Mesenteric fat pad (tissue), 1 donor: ENCODE measurements around the gene OR10H1. TPM values are rescaled to one million over a fixed set of nuclear protein-coding genes. Genes with fewer than 3 reads are reported as not detected.
"Not testable (repeated sequence)": the region's sequence is repeated elsewhere in the genome, so short reads cannot be mapped to it uniquely, and the experiment has no call there.

Experiments
- DNase-seq: peaks from one replicate; pipeline ENCODE4 v3.0.0-alpha.2; 2020; ENCODE audit warnings: low spot score
- long read RNA-seq: library from polyadenylated mRNA; unstranded; transcript quantifications from one replicate; pipeline ENCODE4 v2.0.0, GENCODE V29; 2020
- total RNA-seq: library from RNA; stranded (reverse); fragmentation: NEBNext Ultra II Directional; extraction: Animal tissue kit (Norgen Biotek cat#: 25700); gene quantifications from one replicate; pipeline ENCODE4 v1.2.1, GENCODE V29; 2021
- donor health status: DM: yes; HTN: yes; CAD: no.

Gene OR10H1, protein sequence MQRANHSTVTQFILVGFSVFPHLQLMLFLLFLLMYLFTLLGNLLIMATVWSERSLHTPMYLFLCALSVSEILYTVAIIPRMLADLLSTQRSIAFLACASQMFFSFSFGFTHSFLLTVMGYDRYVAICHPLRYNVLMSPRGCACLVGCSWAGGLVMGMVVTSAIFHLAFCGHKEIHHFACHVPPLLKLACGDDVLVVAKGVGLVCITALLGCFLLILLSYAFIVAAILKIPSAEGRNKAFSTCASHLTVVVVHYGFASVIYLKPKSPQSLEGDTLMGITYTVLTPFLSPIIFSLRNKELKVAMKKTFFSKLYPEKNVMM
- total RNA-seq, result not detected
- long read RNA-seq, result 0 reads

DNA sequence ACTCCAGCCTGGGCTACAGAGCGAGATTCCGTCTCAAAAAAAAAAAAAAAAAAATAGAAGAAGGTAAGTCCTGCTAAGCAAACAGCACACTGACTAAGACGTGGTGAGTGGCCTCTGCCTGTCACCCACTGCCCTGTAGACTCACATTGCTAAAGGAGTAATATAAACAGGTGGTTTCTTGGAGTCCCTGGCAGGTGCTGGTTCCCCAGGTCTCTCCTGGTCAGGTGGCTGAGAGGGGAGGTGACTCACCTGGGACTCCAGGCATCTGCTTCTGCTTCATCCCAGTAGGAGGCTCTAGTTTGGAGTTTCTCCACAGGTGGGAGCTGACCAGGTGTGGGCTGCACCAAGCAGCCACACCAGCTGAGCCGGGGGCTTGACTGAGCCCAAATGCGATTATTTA lies at the start of gene OR10H1:
TSS of gene OR10H1 (minus strand) at position 359 of the 400 bp plus-strand sequence. CDS start 7,627 bp downstream, outside the sequence.
- DNase-seq, result no peak

DNA sequence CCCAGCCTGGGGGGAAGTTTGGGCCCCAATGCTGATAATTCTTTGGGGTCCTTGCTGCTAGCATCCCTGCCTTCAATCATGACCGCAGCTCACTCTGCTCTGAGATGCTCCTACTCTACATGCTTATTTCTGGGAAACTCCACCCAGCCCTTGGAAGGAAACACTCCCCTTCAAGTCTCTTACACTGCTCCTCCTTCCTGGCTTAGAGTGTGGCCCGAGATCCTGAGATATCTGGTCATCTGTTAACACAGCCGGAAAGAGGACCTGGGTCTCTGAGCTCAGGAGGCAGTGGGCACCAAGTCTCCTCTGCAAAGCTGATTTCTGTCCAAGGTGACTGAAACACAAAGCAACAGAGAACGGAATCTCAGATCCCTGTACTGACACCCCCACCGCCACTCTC lies 49.4 kb upstream of the OR10H1 start:
- DNase-seq, result no peak

DNA sequence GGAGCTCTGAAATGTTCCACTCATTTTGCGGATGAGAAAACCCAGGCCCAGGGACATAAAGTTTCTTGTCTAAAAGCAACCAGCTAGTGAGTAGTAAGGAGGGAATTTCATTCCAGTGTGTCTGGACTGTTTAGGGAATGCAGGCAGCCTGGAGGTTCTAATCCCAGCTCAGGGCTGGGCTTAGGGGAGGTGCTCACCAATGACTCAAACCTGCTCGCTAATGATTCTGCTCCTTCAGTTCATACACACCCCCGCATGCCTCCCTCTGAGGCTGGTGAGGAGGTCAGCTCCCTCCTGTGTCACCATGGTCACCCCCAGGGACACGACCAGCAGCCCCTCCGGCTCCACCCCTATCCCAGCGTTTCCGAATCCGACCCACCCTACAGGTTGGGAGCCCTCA lies 47.8 kb upstream of the OR10H1 start:
- no peak for DNase-seq

DNA sequence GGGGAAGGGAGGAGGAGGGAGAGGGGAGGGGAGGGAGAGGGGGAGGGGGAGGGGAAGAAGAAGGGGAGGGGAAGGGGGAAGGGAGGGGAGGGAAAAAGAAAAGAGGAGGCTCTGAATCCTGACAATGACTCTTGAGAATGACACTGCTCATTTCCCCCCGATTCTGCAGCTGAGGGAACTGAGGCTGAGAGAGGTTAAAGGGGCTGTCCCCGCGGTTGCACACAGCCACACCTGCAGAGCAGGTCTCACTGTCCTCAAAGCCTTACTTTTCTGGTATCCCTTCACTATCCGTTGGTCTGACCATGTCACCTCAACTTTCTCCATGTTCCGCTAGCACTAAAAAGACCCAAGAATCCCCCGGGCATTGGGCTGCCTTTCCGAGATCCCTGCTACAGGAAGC lies 47.0 kb upstream of the OR10H1 start:
- DNase-seq, result no peak

DNA sequence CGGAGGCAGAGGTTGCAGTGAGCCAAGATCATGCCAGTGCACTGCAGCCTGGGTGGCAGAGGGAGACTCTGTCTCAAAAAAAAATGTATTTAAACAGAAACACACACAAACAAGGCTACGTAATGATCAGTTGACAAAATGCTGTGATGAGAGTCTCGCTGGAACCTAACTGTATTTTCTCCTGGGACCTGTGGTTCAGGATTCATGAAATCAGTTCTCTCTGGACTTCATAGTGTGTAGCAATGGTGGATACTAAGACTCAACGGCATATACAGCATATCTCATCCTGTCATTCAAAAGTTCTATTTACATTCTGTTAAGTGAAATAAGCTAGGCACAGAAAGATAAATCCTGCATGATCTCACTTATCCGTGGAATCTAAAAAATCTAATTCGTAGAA lies 45.1 kb upstream of the OR10H1 start:
- DNase-seq, result no peak

DNA sequence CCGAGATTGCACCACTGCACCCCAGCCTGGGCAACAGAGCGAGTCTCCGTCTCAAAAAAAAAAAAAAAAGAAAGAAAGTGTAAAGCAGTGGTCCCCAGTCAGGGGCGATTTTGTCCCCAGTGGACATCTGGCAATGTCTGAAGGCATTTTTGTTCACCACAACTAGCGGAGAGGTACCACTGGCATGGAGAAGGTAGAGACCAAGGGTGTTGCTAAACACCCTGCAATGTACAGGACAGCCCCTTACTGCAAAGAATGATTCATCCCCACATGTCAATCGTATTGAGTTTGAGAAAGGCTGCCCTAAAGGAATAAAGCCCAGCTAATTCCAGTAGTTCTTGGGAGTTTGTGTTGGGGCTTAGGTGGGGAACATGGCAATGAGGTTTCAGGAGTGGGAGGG lies 43.7 kb upstream of the OR10H1 start:
- DNase-seq, result no peak

DNA sequence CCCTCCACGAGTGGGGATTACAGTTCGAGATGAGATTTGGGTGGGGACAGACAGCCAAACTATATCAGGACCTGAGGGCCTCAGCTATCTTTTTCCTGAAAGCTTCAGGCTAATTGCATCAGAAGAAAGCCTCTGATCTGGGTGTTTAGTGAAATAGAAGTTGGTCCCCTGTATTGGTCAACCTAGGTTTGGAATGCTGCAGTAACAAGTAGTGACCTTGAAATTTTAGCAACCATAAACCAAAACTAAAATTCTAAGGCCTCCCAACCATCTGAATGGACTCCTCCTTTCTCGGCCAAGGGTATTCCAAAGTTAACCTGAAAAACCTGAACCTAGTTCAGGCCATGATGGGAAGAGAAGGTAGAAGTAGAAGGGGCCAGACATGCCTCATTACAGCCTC lies 34.9 kb upstream of the OR10H1 start:
- DNase-seq, result no peak

DNA sequence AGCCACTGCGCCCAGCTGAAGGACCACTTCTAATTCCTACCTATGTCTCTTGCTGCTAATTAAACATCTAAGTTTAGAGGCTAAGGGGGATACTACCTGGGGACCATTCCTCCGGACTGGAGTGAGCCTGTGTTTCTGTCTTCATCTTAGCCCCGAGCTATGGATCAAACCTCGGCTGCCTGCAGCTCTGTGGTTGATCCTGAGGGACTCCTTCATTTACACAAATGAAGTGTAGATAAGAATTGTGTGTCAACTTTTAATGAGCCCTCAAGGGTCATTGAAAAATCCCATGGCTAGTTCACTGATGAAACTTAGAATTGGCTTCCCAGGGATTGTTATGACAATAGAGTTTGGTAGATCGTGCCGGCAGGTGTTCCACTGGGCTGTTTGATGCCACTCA lies 31.5 kb upstream of the OR10H1 start:
- no peak for DNase-seq

DNA sequence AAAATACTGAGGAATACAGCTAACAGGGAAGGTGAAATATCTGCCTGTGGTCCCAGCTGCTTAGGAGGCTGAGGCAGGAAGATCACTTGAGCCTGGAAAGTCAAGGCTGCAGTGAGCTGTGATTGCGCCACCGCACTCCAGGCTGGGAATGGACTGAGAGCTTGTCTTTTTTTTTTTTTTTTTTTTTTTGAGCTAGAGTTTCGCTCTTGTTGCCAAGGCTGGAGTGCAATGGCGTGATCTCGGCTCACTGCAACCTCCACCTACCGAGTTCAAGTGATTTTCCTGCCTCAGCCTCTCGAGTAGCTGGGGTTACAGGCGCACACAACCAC lies 28.4 kb upstream of the OR10H1 start:
- not testable (repeated sequence) for DNase-seq

DNA sequence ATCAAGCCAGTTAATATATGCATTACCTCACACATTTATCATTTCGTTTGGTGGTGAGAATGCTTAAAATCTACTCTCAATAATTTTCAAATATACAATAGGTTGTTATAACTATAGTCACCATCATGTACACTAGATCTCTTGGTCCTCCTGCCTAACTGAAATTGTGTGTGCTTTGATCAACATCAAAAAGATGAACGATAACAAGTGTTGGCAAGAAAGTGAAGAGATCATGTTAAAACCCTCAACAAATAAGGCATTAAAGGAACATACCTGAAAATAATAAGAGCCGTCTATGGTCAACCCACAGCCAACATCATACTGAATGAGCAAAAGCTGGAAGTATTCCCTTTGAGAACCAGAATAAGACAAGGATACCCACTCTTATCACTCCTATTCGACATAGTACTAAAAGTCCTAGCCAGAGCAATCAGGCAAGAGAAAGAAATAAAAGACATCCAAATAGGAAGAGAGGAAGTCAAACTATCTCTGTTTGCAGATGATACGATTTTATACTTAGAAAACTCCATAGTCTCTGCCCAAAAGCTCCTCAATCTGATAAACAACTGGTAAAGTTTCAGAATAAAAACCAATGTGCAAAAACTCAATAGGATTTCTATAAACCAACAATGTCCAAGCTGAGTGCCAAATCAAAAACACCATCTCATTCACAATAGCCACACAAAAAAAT lies 27.9 kb upstream of the OR10H1 start:
- no peak for DNase-seq

DNA sequence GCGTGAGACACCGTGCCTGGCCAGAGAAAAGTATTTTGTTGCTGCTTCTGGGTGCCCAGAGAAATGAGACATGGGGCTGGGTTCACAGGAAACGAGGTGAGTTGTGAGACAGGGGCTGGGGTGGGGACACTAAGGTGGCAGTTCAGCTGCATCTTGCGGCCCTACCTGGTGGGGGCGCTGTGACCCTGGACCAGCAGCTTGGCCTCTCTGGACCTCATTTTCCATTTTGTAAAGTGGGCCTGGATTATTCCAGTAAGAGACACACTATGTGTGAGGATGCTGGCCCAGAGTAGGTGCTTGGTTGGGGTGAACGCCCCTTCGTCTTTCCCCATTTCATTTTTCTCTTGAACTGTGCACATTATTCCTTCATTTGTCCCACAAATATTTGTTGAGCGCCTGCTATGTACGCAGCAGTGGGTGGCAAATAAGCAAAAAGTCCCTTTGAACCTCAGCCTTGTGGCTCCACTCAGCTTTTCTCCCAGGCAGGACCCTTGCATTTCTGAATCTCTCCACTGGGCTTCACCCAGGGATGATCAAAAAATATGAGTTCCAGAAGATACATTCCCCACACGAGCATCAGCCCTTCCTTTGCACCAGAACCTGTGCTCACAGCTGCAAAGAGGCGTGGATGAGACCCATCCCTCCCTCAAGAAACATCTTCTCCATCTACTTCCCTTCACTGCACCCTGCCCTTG lies 26.6 kb upstream of the OR10H1 start:
- DNase-seq, result peak; percentile 24

DNA sequence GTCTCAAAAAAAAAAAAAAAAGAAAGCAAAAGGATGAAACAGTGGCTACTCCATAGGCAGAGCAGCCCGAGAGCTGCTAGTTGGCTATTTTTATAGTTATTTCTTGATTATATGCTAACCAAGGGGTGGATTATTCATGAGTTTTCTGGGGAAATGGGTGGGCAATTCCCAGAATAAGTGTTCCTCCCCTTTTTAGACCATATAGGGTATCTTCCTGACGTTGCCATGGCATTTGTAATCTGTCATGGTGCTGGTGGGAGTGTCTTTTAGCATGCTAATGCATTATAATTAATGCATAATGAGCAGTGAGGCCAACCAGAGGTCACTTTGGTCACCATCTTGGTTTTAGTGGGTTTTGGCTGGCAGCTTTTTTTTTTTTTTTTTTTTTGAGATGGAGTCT lies 25.4 kb upstream of the OR10H1 start:
- no peak for DNase-seq

DNA sequence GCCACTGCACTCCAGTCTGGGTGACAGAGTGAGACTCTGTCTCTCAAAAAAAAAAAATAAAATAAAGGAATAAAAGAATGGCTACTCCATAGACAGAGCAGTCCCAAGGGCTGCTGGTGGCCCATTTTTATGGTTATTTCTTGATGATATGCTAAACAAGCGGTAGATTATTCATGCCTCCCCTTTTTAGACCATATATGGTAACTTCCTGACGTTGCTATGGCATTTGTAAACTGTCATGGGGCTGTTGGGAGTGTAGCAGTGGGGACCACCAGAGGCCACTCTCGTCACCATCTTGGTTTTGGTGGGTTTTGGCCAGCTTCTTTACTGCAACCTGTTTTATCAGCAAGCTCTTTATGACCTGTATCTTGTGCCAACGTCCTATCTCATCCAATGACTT lies 24.4 kb upstream of the OR10H1 start:
- DNase-seq, result not testable (repeated sequence)

DNA sequence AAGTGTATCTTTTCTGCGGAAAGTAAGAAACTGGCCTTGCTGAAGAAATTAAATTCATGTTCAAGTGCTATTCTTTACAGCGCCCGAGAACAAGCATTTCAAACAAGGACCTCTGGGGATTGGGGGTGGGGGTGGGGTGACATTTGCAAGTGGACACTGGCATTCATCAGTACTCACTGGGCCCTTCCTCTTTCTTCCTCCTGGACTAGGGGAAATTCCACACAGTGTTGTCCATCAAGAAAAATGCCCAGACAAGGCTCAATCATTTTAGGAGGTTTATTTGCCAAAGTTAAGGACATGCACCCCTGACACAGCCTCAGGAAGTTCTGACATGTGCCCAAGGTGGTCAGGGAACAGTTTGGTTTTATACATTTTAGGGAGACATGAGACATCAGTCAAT lies 22.9 kb upstream of the OR10H1 start:
- DNase-seq, result no peak

DNA sequence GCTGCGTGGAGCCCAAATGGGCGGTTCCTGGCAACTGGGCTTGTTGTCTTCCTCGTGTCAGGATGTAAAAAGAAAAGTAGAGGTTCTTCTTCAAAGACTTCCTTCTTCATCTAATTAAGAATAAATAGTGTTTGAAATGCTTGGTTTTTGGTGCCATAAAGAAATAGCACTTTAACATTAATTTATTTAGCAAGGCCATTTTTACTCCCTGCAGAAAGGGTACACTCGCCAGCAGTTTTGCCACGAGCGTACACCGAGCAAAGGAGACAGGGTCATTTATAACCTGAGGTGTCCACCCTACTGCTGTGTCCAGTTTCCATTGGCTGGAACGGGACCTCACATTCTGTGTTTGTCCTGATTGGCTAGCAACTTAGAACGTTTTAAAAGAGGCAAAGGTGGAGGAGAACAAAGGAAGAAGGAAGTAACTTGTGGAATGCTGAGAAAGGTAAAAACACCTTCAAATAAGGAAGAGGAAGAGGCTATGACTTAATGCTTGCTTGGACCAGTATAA lies 21.8 kb upstream of the OR10H1 start:
- DNase-seq, result no peak

DNA sequence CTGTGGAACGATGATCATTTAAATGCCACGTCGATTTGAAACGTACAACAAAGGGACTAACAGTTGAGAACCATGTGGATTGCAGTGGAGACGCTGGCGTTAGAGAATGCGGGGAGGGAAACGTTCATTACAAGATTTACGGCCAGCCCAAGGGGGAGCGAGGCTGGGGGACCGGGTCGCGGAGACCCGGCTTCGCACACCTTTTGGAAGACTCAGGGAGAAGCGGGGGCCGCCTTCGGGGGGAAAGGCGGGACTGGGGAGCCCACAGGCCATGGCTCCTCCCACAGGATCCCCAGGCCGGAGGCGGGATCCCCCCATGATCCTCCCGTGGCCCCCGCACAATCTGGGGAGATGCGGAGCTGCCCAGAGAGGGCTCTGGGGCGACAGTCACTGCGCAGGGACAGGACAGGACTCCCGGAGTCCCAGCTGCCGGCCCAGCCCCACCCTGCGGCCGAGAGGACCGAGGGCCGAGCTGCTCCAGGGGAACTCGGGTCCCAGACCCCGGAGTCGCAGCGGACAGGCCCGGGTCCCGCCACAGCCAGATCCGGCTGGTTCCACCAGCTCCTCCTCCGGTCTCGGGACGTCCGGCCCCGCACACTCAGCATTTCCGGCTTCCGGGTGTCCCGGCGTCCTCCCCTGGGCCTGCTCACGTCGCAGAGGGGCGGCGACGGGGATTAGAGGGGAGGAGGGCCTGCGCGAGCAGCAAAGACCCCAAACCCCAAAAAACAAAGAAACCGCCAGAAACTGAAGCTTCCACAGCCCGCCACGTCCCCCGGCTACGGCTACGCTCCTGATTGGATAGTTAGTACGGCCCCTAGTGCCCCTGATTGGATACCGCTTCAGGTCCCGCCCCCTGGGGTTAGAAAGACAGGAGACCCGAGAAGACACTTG lies 21.1 kb upstream of the OR10H1 start:
- peak; percentile 97 for DNase-seq

DNA sequence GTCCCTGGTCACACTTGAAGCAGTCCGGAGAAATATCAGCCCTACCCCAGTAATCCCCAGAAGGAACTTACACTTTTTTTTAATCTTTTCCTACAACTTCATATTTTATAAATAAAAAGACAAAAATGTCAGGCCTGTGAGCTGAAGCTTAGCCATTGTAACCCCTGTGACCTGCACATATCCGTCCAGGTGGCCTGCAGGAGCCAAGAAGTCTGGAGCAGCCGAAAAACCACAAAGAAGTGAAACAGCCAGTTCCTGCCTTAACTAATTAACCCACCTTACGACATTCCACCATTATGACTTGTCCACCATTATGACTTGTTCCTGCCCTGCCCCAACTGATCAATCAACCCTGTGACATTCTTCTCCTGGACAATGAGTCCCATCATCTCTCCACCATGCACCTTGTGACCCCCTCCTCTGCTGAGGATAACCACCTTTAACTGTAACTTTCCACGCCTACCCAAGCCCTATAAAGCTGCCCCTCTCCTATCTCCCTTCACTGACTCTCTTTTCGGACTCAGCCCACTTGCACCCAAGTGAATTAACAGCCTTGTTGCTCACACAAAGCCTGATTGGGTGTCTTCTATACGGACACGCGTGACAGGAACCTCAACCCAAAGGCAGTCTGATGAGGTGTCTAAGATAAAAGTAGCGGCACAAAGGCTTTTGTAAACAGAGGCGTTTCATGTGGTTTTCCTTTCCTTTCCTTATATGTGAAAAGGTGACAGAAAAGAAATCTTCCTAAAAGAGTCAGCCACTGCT lies 20.3 kb upstream of the OR10H1 start:
- DNase-seq, result peak; percentile 3

DNA sequence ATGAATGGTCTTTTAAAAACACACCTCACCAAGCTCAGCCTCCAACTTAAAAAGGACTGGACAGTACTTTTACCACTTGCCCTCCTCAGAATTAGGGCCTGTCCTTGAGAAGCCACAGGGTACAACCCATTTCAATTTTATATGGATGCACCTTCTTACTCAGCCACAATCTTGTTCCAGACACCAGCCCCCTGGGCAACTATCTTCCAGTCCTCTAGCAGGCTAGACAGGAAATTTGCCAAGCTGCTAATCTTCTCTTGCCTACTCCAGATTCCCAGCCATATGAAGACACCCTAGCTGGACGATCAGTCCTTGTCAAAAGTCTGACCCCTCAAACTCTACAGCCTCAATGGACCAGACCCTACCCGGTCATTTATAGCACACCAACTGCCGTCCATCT lies 18.8 kb upstream of the OR10H1 start:
- not testable (repeated sequence) for DNase-seq

DNA sequence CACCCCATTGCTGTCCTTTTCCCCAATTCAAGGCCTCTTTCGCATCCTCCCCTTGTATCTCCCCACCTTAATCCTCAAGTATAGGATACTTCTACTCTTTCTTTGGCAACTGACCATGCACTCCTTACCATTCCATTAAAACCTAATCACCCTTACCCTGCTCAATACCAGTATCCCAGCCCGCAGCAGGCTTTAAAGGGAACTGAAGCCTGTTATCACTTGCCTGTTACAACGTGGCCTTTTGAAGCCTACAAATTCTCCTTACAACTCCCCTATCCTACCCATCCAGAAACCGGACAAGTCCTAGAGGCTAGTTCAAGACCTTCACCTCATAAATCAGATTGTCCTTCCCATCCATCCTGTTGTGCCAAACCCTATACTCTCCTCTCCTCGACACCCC lies 16.2 kb upstream of the OR10H1 start:
- DNase-seq, result no peak

DNA sequence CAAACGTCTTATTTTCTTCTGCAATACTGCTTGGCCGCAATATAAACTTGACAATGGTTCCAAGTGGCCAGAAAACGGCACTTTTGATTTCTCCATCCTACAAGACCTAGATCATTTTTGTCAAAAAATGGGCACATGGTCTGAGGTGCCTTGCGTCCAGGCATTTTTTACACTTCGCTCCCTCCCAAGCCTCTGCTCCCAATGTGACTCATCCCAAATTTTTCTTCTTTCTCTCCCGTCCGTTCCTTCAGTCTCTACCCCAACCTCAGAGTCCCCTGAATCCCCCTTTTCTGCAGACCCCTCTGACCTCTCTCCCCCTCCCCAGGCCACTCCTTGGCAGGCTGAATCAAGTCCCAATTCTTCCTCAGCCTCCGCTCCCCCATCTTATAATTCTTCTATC lies 14.3 kb upstream of the OR10H1 start:
- no peak for DNase-seq

DNA sequence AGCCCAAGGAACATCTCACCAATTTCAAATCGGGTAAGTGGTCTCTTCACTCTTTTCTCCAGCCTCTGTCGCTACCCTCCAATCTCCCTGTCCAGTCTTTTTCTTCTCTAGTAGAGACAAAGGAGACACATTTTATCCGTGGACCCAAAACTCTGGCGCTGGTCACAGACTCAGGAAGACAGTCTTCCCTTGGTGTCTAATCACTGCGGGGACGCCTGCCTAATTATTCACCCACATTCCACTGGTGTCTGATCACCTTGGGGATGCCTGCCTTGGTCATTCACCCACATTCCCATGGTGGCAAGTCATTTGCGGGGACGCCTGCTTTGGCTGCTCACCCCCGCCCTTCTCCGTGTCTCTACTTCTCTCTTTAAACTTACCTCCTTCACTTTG lies 13.8 kb upstream of the OR10H1 start:
- no peak for DNase-seq
